Upper lobe of left lung (tissue), 4 donors: ENCODE measurements around the gene KANSL2.
"Not testable (repeated sequence)": the region's sequence is repeated elsewhere in the genome, so short reads cannot be mapped to it uniquely, and the experiment has no call there.

Experiments
- CTCF ChIP-seq, 6 experiments: fragments of 450-650 bp in 4 of 6; fragments of 200-600 bp in 2 of 6; sonication (generic) in 2 of 6; IDR thresholded peaks; one replicate each; pipeline ENCODE4 v1.5.1; 2016 to 2019; ENCODE audit warnings: antibody characterized with exemption in 6 of 6
- EP300 ChIP-seq, 4 donors: sonication (generic); formaldehyde crosslinking; IDR thresholded peaks; one replicate each; pipeline ENCODE4 v1.5.1; 2017; ENCODE audit warnings: antibody characterized with exemption in 4 of 4, control low read depth in 2 of 4
- POLR2A ChIP-seq, 4 donors: fragments of 450-650 bp; IDR thresholded peaks; one replicate each; pipeline ENCODE4 v1.5.1; 2016 to 2017; ENCODE audit warnings: antibody characterized with exemption in 4 of 4, mild to moderate bottlenecking in 2 of 4
- POLR2AphosphoS5 ChIP-seq, 2 donors: sonication (generic); formaldehyde crosslinking; IDR thresholded peaks; one replicate each; pipeline ENCODE4 v1.5.1; 2017; ENCODE audit warnings: antibody characterized with exemption in 2 of 2

GRCh38 chr12:48698822-48699221 is 16.8 kb upstream of the KANSL2 start:
- not testable (repeated sequence) for TF ChIP-seq CTCF, POLR2AphosphoS5, EP300, POLR2A (IDR thresholded peaks at IDR 0.05)
